ENCODE measurements around the gene CORO2B.

- no peak for TF ChIP-seq POLR2A (IDR thresholded peaks at IDR 0.05)
- no peak for TF ChIP-seq CTCF (IDR thresholded peaks at IDR 0.05)
Measured at GRCh38 chr15:68706931-68707330, 128.1 kb downstream of the CORO2B start.

All from uterus (tissue), 2 donors.